Testis (tissue), 3 donors: ENCODE data around the gene FMO3. TPM values are rescaled to one million over a fixed set of nuclear protein-coding genes. Genes with fewer than 3 reads are reported as not detected.

Experiments
- DNase-seq: peaks from one replicate; pipeline ENCODE4 v3.0.0-alpha.2; 2019
- H3K27ac ChIP-seq, 2 donors: fragments of 200-600 bp; sonication (generic); one replicate each; pipeline ENCODE4 v1.5.1; 2019
- H3K27me3 ChIP-seq: fragments of 200-600 bp; sonication (generic); one replicate; pipeline ENCODE4 v1.5.1; 2019
- H3K36me3 ChIP-seq: fragments of 200-600 bp; sonication (generic); one replicate; pipeline ENCODE4 v1.5.1; 2017; ENCODE audit warnings: low read depth; ENCODE audit errors: missing control alignments
- H3K4me1 ChIP-seq: fragments of 200-600 bp; sonication (generic); one replicate; pipeline ENCODE4 v1.5.1; 2019
- H3K4me3 ChIP-seq, 2 donors: fragments of 200-600 bp; sonication (generic); one replicate each; pipeline ENCODE4 v1.5.1; 2017 to 2019
- H3K9me3 ChIP-seq: fragments of 200-600 bp; sonication (generic); one replicate; pipeline ENCODE4 v1.5.1; 2017
- POLR2A ChIP-seq: fragments of 450-650 bp; IDR thresholded peaks from one replicate; pipeline ENCODE4 v1.6.1; 2017; ENCODE audit warnings: antibody characterized with exemption, mild to moderate bottlenecking, moderate library complexity
- WGBS, 2 donors: methylation state at CpG; one replicate each; pipeline ENCODE4 v1.1.5; 2018; 5-methylcytosine and 5-hydroxymethylcytosine counted together
- intact Hi-C: fragments of 100-400 bp; cut with DNase I; formaldehyde crosslinking; loops from one replicate; pipeline ENCODE4 v1.15.1; 2023; ENCODE audit warnings: low total_unique reads
- polyA plus RNA-seq: library from polyadenylated mRNA; stranded (reverse); fragments of 350-450 nt; fragmentation: Illumina TruSeq; extraction: RNeasy Lipid Tissue Mini Kit (QIAGEN cat#74804); gene quantifications from one replicate; pipeline ENCODE4 v1.2.3, GENCODE V29; 2014; ENCODE audit warnings: low read depth, low replicate concordance; ENCODE audit not compliant: insufficient read depth
- total RNA-seq, 2 donors: library from RNA; depleted of rRNA; stranded (reverse); fragments of >200 nt; gene quantifications; one replicate each; pipeline ENCODE4 v1.2.3, GENCODE V29; 2016
- TF ChIP-seq, protein P1 (sequence below), 3 experiments: fragments of 450-650 bp in 2 of 3; fragments of 200-600 bp in 1 of 3; sonication (generic) in 1 of 3; IDR thresholded peaks; one replicate each; pipeline ENCODE4 v1.5.1; 2016 to 2019; ENCODE audit warnings: antibody characterized with exemption in 3 of 3, mild to moderate bottlenecking in 2 of 3, moderate library complexity in 1 of 3

FMO3 gene
- total and polyA plus RNA-seq, 3 donors from 2014 or later, result 0.50 to 2.4 (median 0.92) TPM

DNA sequence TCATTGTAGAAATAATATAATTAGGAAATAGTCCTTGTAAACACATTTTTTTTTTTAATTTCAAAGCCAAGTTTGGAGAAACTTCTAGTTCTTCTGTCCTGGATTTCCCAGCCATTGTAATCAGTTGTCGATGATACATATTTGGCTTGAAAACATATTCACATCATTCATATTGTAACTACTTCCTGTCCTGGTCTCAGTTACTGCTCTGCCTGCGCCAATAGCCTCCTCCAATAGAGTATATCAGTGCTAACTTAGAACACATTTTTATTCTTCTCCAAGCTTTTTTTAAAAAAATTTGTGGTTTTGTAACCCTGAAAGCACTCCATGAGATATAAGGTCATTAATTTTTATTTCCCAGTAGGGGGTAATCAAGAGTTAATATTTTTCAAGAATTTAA lies 48.3 kb downstream of the FMO3 start:
- no peak for TF ChIP-seq POLR2A
- TF ChIP-seq, protein P1, sequence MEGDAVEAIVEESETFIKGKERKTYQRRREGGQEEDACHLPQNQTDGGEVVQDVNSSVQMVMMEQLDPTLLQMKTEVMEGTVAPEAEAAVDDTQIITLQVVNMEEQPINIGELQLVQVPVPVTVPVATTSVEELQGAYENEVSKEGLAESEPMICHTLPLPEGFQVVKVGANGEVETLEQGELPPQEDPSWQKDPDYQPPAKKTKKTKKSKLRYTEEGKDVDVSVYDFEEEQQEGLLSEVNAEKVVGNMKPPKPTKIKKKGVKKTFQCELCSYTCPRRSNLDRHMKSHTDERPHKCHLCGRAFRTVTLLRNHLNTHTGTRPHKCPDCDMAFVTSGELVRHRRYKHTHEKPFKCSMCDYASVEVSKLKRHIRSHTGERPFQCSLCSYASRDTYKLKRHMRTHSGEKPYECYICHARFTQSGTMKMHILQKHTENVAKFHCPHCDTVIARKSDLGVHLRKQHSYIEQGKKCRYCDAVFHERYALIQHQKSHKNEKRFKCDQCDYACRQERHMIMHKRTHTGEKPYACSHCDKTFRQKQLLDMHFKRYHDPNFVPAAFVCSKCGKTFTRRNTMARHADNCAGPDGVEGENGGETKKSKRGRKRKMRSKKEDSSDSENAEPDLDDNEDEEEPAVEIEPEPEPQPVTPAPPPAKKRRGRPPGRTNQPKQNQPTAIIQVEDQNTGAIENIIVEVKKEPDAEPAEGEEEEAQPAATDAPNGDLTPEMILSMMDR (IDR thresholded peaks at IDR 0.05), result no peak
- WGBS, 2 donors, result 51 to 63% methylated on average over 2 of the region's 2 CpGs
- no peak overlapping the region for H3K27ac ChIP-seq

DNA sequence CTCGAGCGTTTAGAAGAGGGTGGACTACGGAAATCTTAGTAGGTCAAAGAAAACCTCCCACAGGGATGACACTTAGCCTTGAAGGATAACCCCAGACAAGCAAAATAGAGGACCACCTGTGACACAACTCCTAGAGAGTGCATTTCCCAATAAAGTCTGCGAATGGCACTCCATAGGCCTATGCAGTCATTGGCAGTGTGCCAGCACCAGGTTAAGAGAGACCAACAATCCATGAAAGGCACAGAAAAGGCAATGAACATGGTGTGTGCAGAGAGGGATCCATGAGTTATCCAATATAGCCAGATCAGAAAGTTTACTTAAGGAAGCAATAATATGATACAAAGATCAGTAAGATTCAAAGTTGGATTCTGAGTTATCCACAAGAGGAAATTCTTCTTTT lies 49.2 kb downstream of the FMO3 start:
- H3K36me3 ChIP-seq, result no peaks in the 10 kb centered on the region
- no peak overlapping the region for H3K4me3 ChIP-seq
- 80 to 85% methylated on average over 4 of the region's 4 CpGs for WGBS, 2 donors
- H3K4me1 ChIP-seq, result peaks cover 11% of the 10 kb centered on the region
- no peaks in the 10 kb centered on the region for H3K27me3 ChIP-seq
- intact Hi-C loops, result no loop called here
- no peak for DNase-seq
- no peaks in the 10 kb centered on the region for H3K9me3 ChIP-seq
- peak overlapping the region in 1 of 2 donors; percentile 50 for H3K27ac ChIP-seq
- TF ChIP-seq, protein P1 (IDR thresholded peaks at IDR 0.05), result no peak
- no peak for TF ChIP-seq POLR2A

More for the DNA sequence above, 48.3 kb downstream of the FMO3 start:
- intact Hi-C loops, result no loop called here
- Histone ChIP-seq H3K9me3 (no peaks in the 10 kb centered on the region), H3K36me3 (no peaks in the 10 kb centered on the region), H3K4me3 (no peak overlapping the region), H3K4me1 (peaks cover 11% of the 10 kb centered on the region), H3K27me3 (no peaks in the 10 kb centered on the region)
- DNase-seq, result no peak

DNA sequence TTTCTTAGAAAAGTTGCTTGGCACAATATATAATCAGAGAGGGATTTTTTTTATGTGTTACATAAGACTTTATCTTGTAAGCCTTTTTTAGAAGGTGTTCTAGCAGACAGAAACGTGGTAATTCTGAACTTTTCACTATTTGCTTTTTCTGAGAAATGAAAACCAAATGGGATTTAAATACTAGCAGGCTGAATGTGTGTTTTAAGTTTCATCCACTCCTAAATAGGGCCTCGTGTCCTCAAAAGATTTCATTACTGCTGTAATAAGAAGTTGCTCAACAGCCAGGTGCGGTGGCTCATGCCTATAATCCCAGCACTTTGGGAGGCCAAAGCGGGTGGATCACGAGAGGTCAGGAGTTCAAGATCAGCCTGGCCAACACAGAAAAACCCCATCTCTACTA lies 49.7 kb downstream of the FMO3 start:
- Histone ChIP-seq H3K9me3 (no peaks in the 10 kb centered on the region), H3K4me1 (peaks cover 11% of the 10 kb centered on the region), H3K27me3 (no peaks in the 10 kb centered on the region), H3K27ac (peak overlapping the region; percentile 4 to 50), H3K4me3 (no peak overlapping the region), H3K36me3 (no peaks in the 10 kb centered on the region)
- DNase-seq, result no peak
- 60 to 68% methylated on average over 5 of the region's 5 CpGs for WGBS, 2 donors
- TF ChIP-seq, protein P1 (IDR thresholded peaks at IDR 0.05), result no peak
- no peak for TF ChIP-seq POLR2A
- intact Hi-C loops, result no loop called here

DNA sequence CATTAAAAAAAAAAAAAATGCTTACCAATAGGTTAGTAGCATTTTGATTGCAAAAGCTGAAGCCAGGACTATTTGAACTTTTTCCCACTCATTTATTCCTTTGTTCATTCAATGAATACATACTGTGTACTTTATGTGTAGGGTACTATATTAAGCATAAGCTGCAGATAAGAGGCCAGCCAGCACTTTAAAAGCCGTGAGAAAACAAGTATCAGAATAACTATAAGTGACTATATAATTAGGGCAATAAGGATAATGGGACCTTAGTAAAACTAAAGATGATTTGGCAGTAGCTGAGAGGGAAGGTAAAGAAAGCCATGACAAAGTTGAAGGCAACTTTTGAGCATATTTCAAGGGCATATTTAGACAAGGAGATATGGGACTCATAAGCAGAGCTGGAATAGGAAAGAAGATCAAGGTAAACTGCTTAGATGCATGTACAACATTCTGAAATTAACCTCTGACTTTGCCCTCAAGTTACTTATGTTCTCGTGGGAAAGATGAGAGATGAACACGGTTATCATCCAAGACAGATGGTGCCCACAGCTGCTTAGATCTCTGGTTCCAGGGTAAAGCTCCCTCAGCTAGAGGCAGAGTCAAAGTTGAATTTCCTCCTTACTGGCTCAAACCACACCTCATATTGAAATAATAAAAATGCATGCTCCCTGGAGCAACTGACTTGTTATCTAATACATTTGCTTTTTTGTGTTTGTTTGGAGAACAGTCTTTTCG lies 50.4 kb downstream of the FMO3 start:
- Histone ChIP-seq H3K27ac (peak overlapping the region in 1 of 2 donors; percentile 50), H3K4me3 (no peak overlapping the region), H3K27me3 (no peaks in the 10 kb centered on the region), H3K4me1 (peaks cover 11% of the 10 kb centered on the region), H3K9me3 (no peaks in the 10 kb centered on the region), H3K36me3 (no peaks in the 10 kb centered on the region)
- DNase-seq, result no peak
- no peak for TF ChIP-seq POLR2A
- TF ChIP-seq, protein P1 (IDR thresholded peaks at IDR 0.05), result no peak
- intact Hi-C loops, result no loop called here
- WGBS, 2 donors, result 36 to 49% methylated on average over 4 of the region's 4 CpGs
